Esophagus mucosa (tissue), 1 donor: Measurements from ENCODE around the gene MATR3. TPM values are rescaled to one million over a fixed set of nuclear protein-coding genes. Genes with fewer than 3 reads are reported as not detected.
"Not testable (repeated sequence)": the region's sequence is repeated elsewhere in the genome, so short reads cannot be mapped to it uniquely, and the experiment has no call there.

Source experiments
- ATAC-seq: fragments of 200-7000 bp; cut with Tn5 transposase; one replicate; pipeline ENCODE4 v1.9.1; 2020
- total RNA-seq: library from RNA; stranded (reverse); gene quantifications from one replicate; pipeline ENCODE4 v1.2.4, GENCODE V29; 2023
- donor health status: DM: yes; HTN: yes; CAD: no.

Gene MATR3
- total RNA-seq, 1 donor from 2014 or later: 60.5 TPM

- no peak for ATAC-seq
These were observed 60.6 kb downstream of the MATR3 start for GRCh38 chr5:139354186-139354585.

GRCh38 chr5:139355900-139356299, 62.4 kb downstream of the MATR3 start:
- not testable (repeated sequence) for ATAC-seq

- ATAC-seq: peak; percentile 81
These were observed 64.5 kb downstream of the MATR3 start for GRCh38 chr5:139358064-139358463.

GRCh38 chr5:139360384-139360783, 66.8 kb downstream of the MATR3 start:
- no peak for ATAC-seq

GRCh38 chr5:139361835-139362429, 68.4 kb downstream of the MATR3 start:
- ATAC-seq: no peak

- peak; percentile 94 for ATAC-seq
These were observed 70.4 kb downstream of the MATR3 start for GRCh38 chr5:139363937-139364336.

- no peak for ATAC-seq
These were observed 70.9 kb downstream of the MATR3 start for GRCh38 chr5:139364466-139364865.

- ATAC-seq: no peak
These were observed 75.1 kb downstream of the MATR3 start for GRCh38 chr5:139368613-139369012.

GRCh38 chr5:139369181-139369580, 75.6 kb downstream of the MATR3 start:
- no peak for ATAC-seq

GRCh38 chr5:139371482-139372435, 78.2 kb downstream of the MATR3 start:
- no peak for ATAC-seq

- ATAC-seq: no peak
These were observed 81.4 kb downstream of the MATR3 start for GRCh38 chr5:139374909-139375308.

- ATAC-seq: no peak
These were observed 82.8 kb downstream of the MATR3 start for GRCh38 chr5:139376364-139376763.

- no peak for ATAC-seq
These were observed 83.7 kb downstream of the MATR3 start for GRCh38 chr5:139377226-139377625.

- ATAC-seq: no peak
These were observed 84.7 kb downstream of the MATR3 start for GRCh38 chr5:139378101-139378825.

- peak; percentile 7 for ATAC-seq
These were observed 85.4 kb downstream of the MATR3 start for GRCh38 chr5:139378941-139379361.

- ATAC-seq: no peak
These were observed 86.3 kb downstream of the MATR3 start for GRCh38 chr5:139379626-139380449.

Other genes with a start within 250 kb of the MATR3 start
- gene SIL1, start 95.4 kb upstream of the MATR3 start, total RNA-seq: 29.3 TPM
- 38.1 TPM for gene PAIP2, start 48.1 kb downstream of the MATR3 start, total RNA-seq
- 0.28 TPM for gene SLC23A1, start 89.6 kb downstream of the MATR3 start, total RNA-seq
- gene MZB1, start 96.2 kb downstream of the MATR3 start, total RNA-seq: 3.3 TPM
- 1.9 TPM for gene PROB1, start 101.4 kb downstream of the MATR3 start, total RNA-seq
- gene SPATA24, start 110.3 kb downstream of the MATR3 start, total RNA-seq: 3.7 TPM
- 2.2 TPM for gene DNAJC18, start 145.8 kb downstream of the MATR3 start, total RNA-seq
- gene ECSCR, start 169.0 kb downstream of the MATR3 start, total RNA-seq: 5.0 TPM
- gene SMIM33, start 177.3 kb downstream of the MATR3 start, total RNA-seq: not detected
- gene STING1, start 189.0 kb downstream of the MATR3 start, total RNA-seq: 45.5 TPM